GM18858 (cell line): ENCODE results near the gene REM1.
A peak's percentile ranks its signal among the peaks of the same experiment; 100 is the strongest.
"Not testable (repeated sequence)": the region's sequence is repeated elsewhere in the genome, so short reads cannot be mapped to it uniquely, and the experiment has no call there.

Experiments
- ATAC-seq: cut with Tn5 transposase; IDR thresholded peaks from one replicate; pipeline ENCODE4 v1.9.1; 2021; ENCODE audit not compliant: unreplicated experiment

Gene REM1, protein sequence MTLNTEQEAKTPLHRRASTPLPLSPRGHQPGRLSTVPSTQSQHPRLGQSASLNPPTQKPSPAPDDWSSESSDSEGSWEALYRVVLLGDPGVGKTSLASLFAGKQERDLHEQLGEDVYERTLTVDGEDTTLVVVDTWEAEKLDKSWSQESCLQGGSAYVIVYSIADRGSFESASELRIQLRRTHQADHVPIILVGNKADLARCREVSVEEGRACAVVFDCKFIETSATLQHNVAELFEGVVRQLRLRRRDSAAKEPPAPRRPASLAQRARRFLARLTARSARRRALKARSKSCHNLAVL

DNA sequence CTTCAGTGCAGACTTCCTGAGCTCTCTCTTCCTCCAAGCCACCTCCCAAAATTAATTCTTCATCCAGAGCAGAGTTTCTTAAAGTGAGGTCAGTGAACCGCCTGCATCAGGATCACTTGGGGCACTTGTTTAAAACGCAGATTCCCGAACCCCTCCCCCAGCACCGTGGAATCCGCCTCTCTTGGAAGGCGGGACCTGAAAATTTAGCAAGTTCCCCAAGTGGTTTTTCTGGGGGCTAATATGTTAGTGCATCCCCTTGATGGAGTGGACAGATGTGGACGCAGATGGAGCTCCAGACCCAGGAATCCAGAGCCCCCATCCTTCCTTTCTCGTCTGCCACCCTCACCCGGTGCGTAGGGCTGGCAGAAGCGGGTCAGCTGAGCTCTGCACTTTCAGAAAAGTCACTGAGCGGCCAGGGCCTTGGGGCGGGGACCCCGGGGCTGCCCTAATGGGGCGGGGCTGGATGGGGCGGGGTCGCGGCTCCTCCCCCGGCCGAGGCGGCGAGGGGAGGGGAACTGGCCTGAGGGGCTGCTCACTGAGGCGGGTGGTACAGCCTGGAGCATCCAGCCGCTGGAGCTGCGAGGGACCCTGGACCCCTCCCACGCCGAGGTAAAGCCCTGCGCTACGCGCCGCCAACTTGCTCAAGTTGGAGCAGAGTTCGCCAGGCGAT, at the start of gene REM1, which contains the start of gene DEFB124:
Gene REM1, plus strand, starts transcription at position 531 of the 670 bp plus-strand sequence. CDS start 1,158 bp downstream, outside the sequence.
Gene DEFB124, minus strand, starts transcription at position 370 of the 670 bp plus-strand sequence. CDS start 2,114 bp downstream, outside the sequence.
- ATAC-seq: no peak

DNA sequence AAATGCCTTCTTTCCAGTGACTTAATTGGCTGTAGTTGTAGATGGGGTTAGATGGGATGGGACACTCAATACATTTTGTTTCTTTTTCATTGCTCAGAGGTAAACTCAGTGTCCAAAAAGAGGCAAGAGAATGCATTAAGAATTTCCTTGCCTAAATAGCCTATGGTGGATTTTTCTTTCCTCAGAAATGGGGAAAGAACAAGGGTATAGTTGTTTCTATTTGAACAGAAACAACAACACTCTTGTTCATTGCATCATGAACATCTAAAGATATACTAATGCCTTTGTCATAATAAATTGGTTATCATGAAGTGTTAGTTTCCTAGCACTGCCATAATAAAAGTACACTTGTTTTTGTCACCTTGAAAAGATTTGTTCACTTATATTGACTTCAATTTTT, 49.3 kb upstream of the REM1 start:
- ATAC-seq: no peak

DNA sequence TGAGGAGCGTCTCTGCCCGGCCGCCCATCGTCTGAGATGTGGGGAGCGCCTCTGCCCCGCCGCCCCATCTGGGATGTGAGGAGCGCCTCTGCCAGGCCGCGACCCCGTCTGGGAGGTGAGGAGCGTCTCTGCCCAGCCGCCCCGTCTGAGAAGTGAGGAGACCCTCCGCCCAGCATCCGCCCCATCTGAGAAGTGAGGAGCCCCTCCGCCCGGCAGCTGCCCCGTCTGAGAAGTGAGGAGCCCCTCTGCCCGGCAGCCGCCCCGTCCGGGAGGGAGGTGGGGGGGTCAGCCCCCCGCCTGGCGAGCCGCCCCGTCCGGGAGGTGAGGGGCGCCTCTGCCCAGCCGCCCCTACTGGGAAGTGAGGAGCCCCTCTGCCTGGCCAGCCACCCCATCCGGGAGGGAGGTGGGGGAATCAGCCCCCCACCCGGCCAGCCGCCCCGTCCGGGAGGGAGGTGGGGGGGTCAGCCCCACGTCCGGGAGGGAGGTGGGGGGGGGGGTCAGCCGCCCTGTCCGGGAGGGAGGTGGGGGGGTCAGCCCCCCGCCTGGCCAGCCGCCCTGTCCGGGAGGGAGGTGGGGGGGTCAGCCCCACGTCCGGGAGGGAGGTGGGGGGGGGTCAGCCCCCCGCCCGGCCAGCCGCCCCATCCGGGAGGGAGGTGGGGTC, 48.1 kb upstream of the REM1 start:
- ATAC-seq: not testable (repeated sequence)

DNA sequence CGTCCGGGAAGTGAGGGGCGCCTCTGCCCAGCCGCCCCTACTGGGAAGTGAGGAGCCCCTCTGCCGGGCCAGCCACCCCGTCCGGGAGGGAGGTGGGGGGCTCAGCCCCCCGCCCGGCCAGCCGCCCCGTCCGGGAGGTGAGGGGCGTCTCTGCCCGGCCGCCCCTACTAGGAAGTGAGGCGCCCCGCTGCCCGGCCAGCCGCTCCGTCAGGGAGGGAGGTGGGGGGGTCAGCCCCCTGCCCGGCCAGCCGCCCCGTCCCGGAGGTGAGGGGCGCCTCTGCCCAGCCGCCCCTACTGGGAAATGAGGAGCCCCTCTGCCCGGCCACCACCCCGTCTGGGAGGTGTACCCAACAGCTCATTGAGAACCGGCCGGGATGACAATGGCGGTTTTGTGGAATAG, 47.5 kb upstream of the REM1 start:
- ATAC-seq: not testable (repeated sequence)

DNA sequence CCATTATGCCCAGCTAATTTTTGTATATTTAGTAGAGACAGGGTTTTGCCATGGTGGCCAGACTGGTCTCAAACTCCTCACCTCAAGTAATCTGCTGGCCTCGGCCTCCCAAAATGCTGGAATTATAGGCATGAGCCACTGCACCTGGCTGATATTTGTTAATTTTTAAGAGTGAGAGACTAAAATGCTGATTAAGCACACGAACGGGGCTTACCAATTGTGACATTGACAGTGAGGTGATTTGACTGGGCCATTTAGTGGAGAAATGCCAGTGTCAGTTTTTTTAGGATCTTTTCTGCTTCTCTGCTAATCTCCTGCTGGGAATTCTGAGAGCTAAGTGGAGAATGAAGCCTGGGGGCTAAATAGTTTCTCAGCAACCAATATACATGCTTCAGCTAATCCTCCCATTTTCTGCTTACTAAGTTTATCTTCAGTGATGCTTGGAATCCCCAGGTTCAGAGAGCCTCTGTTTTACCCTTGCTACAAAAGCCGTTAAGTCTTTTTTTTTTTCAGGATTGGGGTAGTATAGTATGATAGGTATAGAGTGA, 44.4 kb upstream of the REM1 start:
- no peak for ATAC-seq

DNA sequence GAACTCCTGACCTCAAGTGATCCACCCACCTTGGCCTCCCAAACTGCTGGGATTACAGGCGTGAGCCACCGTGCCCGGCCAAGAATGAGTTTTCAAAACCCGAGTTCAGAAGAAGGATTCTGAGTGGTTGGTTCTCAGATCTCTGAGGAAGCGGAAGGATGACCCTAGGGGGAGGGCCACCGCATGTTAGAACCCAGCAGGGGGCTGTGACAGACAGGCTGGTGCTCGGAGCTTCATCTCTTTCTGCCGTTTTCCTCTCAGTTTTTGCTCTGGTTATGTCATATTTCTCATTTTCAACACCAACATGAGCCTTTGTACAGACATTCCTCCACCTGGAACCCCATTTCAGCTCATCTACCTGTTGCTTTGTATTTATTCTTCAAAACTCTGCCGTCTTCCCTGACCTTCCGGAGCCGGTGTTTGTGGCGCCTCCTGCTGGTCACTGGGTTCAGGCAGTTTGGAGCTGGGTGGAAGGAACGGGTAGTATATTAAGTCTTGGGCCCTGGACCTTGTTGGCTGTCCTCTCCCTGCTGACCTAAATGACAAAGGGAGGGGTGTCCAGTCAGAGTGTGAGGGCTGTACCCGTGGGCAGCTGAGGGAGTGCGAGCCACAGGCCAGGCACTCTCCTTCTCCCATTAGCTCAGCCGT, 35.0 kb upstream of the REM1 start, which contains the start of gene DEFB123:
Gene DEFB123, plus strand, starts transcription at position 621 of the 648 bp plus-strand sequence. CDS start 67 bp downstream, outside the sequence.
- ATAC-seq: no peak

DNA sequence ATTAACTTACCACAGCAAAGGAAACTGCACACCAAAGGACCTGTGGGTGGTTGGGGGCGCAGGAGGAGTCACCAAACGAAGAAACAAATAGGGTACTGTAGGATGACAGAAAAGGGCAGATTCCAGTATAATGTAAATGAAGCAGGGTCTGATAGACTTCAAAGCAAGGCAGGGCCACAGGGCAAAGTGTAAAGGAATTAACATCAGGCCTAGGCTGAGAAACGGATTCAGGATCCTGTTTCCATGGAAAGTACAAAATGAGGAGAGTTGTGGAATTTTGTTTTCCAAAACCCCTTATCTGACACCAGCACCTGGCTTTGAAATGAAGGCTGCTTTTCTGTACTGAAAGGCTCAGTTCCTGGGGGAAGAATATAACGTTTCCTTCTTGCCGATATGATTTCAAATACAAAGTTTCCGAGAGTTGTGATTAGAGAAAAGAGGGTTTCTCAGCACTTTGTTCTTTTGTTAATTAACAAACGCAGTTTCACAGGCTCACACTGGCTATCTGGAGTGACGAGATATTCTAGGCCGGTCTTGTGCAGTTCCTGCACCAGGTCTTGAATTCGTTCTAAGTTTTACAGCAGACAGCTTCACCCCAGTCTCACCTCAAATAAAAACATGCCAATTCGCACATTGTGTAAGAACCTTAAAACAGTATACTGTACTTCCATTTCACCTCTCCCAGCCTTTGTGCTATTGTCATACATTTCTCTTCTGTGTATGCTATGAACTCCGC, 28.8 kb upstream of the REM1 start:
- no peak for ATAC-seq

DNA sequence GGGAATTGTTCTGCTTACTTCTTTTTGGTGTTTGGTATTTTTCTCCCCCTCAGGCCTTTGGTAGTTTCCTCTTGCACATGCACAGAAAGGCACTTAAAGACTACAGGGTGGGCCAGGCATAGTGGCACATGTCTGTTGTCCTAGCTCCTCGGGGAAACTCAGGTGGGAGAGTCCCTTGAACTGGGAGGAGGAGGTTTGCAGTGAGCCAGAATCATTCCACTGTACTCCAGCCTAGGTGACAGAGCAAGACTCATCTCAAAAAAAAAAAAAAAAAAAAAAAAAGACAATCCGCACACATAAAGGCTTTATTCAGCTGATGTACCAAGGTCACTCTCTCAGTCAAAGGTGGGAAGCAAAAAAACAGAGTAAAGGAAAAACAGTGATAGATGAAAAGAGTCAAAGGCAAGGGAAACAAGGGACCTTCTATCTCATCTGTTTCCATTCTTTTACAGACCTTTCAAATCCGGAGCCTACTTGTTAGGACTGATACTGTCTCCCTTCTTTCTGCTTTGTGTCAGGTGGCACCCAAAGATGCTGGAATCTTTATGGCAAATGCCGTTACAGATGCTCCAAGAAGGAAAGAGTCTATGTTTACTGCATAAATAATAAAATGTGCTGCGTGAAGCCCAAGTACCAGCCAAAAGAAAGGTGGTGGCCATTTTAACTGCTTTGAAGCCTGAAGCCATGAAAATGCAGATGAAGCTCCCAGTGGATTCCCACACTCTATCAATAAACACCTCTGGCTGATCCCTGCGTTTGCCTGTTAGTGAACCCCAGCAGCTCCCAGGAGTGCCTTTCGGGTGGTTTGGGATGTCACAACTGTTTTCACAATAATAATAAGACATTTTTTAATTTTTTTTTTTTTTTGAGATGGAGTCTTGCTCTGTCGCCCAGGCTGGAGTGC, 25.3 kb upstream of the REM1 start:
- no peak for ATAC-seq

DNA sequence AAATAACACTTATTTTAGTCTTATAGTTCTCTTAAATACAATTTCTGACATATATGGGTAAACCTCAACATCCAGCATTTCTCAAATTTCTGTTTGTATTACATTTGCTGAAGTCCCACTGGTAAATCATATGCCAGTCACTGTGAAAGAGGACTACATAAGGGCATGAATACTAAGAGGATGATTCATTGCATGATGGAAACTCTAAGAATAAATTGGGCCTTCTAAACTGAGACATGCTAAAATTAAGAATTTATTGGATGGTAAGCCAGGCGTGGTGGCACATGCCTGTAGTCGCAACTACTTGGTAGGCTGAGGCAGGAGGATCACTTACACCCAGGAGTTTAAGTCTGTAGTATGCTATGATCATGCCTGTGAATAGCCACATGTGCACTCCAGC, 22.5 kb upstream of the REM1 start:
- no peak for ATAC-seq

DNA sequence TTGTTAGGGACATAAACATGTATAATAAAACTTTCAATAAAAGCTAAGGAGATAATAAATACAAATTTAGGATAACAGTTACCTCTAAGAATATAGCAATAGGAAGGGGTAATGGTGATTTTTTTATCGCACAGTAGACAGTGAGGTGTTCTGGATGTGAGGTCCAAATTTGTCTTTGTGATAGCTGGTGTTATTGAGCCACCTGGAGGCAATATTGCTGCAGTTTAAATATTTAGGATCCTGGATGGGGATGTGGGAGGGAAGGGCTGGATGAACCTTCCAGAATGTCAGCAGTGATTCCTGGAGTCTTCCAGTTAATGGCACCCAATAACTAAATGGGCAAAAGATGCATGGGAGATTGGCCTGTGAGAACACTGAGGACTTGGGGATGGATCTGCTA, 20.7 kb upstream of the REM1 start:
- no peak for ATAC-seq

DNA sequence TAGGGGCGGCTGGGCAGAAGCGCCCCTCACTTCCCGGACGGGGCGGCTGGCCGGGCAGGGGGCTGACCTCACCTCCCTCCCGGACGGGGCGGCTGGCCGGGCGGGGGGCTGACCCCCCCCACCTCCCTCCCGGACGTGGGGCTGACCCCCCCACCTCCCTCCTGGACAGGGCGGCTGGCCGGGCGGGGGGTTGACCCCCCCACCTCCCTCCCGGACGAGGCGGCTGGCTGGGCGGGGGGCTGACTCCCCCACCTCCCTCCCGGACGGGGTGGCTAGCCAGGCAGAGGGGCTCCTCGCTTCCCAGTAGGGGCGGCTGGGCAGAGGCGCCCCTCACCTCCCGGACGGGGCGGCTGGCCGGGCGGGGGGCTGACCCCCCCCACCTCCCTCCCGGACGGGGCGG, 4.1 kb upstream of the REM1 start:
- ATAC-seq: not testable (repeated sequence)

DNA sequence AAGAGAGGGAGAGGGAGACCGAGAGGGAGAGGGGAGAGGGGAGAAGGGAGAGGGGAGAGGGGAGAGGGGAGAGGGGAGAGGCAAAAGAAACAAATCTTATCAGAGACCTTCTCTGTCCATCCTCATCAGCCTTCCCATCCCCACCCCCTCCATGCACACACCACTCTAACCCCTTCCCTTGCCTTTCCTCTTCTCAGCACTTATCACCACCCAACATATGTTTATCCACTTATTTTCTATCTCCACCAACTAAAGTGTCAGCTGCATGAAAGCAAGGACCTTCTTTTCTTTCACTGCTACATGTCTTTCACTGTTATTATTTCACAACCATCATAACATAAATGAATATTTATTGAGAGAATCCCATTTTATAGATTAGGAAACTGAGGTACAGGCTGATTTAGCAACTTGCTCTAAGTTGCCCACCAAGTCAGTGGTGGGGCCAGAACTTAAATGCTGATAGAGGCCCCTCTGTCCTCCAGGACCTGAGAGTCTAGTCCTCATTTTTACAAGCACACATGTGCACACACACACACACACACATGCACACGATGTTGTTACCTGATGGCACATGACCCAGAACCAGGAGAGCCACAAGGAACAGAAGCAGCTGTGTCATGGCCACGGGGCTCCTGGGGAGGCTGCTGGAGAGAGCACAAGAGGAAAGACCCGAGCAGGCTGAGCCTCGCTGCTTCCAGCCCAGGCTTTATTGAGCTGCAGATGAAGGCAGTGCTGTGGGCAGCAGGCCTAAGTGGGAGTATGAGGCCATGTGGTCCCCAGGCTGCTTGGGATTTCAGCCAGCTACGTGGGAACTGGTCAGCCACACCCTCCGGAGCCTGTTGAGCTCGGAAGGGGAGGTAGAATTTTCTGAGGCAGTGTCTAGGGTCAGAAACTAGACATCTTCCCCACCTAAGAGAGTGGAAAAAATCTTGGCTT, 2.4 kb upstream of the REM1 start:
- ATAC-seq: no peak

DNA sequence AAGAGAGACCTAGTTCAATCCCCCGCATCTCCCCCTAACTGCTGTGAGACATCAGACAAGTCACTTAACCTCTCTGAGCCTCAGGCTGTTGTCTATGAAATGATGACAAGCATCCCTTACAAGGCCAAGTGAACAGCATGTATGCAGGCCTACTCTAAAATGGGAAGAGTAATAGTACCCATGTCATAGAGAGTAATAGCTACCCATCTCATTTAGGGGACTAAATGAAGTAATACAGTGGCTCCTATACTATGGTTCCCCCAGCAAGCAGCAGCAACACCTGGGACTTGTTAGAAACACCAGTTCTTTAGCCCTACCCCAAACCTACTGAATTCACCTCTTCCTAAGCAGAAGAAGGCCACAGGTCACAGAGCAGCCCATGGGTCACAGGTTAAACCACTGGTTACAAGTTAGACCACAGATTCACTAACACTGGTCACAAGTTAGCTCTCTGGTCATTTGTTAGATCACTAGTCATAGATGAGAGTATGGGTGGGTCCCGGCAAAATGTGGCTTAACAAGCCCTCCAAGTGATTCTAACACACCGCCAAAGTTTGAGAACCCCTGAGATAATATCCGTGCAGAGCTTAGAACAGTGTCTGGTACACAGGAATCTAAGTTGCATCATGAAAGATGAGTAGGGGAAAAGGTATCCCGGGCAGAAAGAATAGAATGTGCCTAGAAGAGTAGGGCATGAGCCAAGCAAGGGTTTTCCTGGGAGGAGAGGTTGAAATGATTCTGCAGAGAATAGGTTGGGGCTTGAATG, 1.6 kb upstream of the REM1 start:
- no peak for ATAC-seq

DNA sequence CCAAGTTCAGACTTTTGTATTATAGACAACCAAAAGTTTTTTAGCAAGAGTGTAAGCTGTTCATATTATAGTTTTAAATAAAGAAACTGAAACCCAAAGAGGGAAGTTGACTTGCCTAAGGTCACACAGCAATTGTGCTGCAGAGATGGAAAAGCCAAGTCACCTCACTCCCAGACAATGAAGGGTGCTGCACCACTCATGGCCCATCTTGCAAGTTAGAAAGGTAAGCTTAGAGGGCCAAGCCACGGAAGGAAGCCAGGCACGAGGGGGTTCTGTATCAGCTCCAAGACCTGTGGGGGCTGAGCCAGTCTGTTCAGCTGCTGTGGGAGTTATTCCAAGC, 1.0 kb upstream of the REM1 start:
- peak; percentile 82 for ATAC-seq

DNA sequence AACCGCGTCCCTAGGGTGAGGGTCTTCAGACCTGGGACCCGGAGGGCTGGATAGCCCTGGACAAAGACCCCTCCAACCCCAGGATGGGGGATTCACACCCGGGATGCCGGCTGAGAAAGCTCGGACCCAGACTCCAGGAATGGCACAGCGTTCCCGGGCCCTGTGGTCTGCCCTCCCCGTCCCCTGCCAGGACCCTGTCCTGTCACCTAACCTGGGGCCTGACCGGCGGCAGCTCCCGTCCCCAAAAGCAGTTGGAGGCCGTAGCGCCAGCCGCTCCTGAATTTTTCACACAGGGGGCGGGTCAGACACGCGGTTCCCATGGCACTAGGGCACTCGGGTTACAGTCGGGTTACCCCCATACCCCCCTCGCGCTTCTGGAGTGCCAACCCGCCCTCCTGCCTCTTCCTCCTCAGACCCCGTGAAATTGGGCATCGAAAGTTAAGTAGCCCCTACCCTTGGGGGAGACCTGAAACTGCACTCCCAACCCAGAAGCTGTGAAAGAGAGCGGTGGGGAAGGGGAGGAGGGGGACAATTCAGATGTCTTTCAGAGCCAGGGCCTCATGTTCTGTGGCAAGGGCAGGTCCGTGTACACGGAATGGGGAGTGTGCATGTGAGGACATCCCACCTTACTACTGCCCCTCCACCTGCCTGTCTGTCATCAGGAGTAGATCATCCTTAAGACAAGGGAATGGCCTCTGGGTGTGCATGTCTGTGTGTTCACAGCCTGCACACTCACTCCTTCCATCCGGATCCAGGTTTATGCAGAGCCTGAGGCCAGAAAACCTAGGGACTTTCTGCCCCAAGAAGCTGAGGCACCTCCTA, 595 bp downstream of the REM1 start:
- no peak for ATAC-seq

DNA sequence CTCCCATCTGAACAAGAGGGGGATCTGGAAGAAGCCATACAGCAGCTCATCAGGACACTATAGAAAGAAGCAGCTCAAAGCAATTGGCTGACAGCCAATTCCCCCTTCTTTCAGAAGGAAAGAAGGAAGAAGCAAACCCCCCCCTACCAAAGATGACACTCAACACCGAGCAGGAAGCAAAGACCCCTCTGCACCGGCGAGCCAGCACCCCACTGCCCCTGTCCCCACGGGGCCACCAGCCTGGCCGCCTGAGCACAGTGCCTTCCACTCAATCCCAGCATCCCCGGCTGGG, 1.2 kb downstream of the REM1 start:
- no peak for ATAC-seq

DNA sequence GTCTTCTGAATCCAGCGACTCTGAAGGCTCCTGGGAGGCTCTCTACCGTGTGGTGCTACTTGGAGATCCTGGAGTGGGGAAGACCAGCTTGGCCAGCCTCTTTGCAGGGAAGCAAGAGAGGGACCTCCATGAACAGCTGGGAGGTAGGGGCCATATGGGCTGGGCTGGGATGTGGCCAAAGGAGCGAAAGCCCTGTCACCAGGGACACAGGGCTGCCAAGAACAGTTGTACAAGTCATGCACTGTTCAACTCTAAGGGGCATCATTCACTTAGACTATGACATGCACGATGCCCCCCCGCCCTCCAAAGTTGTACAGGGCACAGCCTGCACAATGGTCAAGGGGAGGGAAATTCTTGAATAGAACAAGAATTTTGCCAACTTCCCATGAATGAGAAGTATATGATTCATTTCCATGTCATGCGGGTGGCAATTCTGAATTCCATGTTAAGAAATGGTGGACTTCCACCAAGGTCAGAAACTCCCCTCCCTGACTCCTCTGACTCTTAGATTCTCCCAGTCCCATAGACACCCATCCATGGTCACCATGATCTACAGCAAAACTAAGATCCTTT, 1.6 kb downstream of the REM1 start:
- ATAC-seq: no peak
